Measurements from ENCODE around the gene HSD11B2. TPM values are rescaled to one million over a fixed set of nuclear protein-coding genes. Genes with fewer than 3 reads are reported as not detected.

HSD11B2 gene
- total RNA-seq, 2 experiments from 2014 or later: not detected

GRCh38 chr16:67397036-67397801 lies 33.7 kb upstream of the HSD11B2 start:
- H3K79me2 ChIP-seq (ENCODE audit: insufficient read depth, low read depth, low read length): no peaks in the 10 kb centered on the region
- BruUV-seq (replicated peaks): no TSS peak
- DNase-seq (ENCODE audit: low spot score): no peak
- POLR2A ChIA-PET: no interaction called here
- intact Hi-C loops (cut with micrococcal nuclease; ENCODE audit: unreplicated experiment): loop anchor here (5.0 kb wide), 2 partner anchors 50 to 120 kb away; partner anchors contain the start of gene PLEKHG4
- H3K4me1 ChIP-seq (ENCODE audit: insufficient read depth, low read length, poor library complexity, severe bottlenecking): no peaks in the 10 kb centered on the region
- TF ChIP-seq CTCF (conservative IDR thresholded peaks at IDR 0.05; ENCODE audit: low read length) (no peak), EZH2phosphoT487 (IDR thresholded peaks at IDR 0.05; ENCODE audit: borderline replicate concordance, low read depth, low read length) (no peak)
- no peaks in the 10 kb centered on the region for H3K9me2 ChIP-seq (ENCODE audit: insufficient read depth, low read length)
- CTCF ChIA-PET (ENCODE audit: unreplicated experiment): no interaction called here
- H3K36me3 ChIP-seq (ENCODE audit: insufficient read depth, low read length): no peaks in the 10 kb centered on the region
- no peak overlapping the region for H2AFZ ChIP-seq (ENCODE audit: low read length)
- no peaks in the 10 kb centered on the region for H4K20me1 ChIP-seq (ENCODE audit: insufficient read depth, low read length)
- no peak overlapping the region for H3K27ac ChIP-seq (ENCODE audit: low read depth, low read length, poor library complexity, severe bottlenecking)
- no peak overlapping the region for H3K4me2 ChIP-seq (ENCODE audit: low read length)
- no peak overlapping the region for H3K4me3 ChIP-seq (ENCODE audit: low read depth, low read length, poor library complexity, severe bottlenecking)
- no peaks in the 10 kb centered on the region for H3K9me3 ChIP-seq (ENCODE audit: low read length)

- no peaks in the 10 kb centered on the region for H4K20me1 ChIP-seq (ENCODE audit: insufficient read depth, low read length)
- H3K9me2 ChIP-seq (ENCODE audit: insufficient read depth, low read length): no peaks in the 10 kb centered on the region
- H3K4me1 ChIP-seq (ENCODE audit: insufficient read depth, low read length, poor library complexity, severe bottlenecking): no peaks in the 10 kb centered on the region
- no peak overlapping the region for H3K4me3 ChIP-seq (ENCODE audit: low read depth, low read length, poor library complexity, severe bottlenecking)
- no peaks in the 10 kb centered on the region for H3K9me3 ChIP-seq (ENCODE audit: low read length)
- peak; percentile 43 for DNase-seq (ENCODE audit: low spot score)
- CTCF ChIA-PET (ENCODE audit: unreplicated experiment): interaction anchor here (0.6 kb wide), 1 partner anchor 28 kb away, joined by 4 read pairs; no protein-coding TSS in a partner anchor
- H3K4me2 ChIP-seq (ENCODE audit: low read length): no peak overlapping the region
- no peak overlapping the region for H3K27ac ChIP-seq (ENCODE audit: low read depth, low read length, poor library complexity, severe bottlenecking)
- intact Hi-C loops (cut with micrococcal nuclease; ENCODE audit: unreplicated experiment): loop anchor here (5.0 kb wide), 2 partner anchors 51 to 121 kb away; partner anchors contain the start of gene PLEKHG4
- no peaks in the 10 kb centered on the region for H3K36me3 ChIP-seq (ENCODE audit: insufficient read depth, low read length)
- no peak overlapping the region for H2AFZ ChIP-seq (ENCODE audit: low read length)
- no peaks in the 10 kb centered on the region for H3K79me2 ChIP-seq (ENCODE audit: insufficient read depth, low read depth, low read length)
- TF ChIP-seq EZH2phosphoT487 (IDR thresholded peaks at IDR 0.05; ENCODE audit: borderline replicate concordance, low read depth, low read length) (no peak), CTCF (conservative IDR thresholded peaks at IDR 0.05; ENCODE audit: low read length) (peak; percentile 66)
- BruUV-seq (replicated peaks): no TSS peak
- POLR2A ChIA-PET: interaction anchor here (0.6 to 0.7 kb wide), 2 partner anchors 42 to 129 kb away, joined by 3 to 4 read pairs; no protein-coding TSS in a partner anchor
Measured at GRCh38 chr16:67397812-67398545, 32.9 kb upstream of the HSD11B2 start.

Data from OCI-LY7 (cell line).